GM19240 (cell line): ENCODE measurements around the gene NLE1.

Source experiments
- DNase-seq: peaks from one replicate; pipeline ENCODE4 v3.0.0; 2011; ENCODE audit warnings: low spot score; ENCODE audit not compliant: insufficient read length

NLE1 gene

DNA sequence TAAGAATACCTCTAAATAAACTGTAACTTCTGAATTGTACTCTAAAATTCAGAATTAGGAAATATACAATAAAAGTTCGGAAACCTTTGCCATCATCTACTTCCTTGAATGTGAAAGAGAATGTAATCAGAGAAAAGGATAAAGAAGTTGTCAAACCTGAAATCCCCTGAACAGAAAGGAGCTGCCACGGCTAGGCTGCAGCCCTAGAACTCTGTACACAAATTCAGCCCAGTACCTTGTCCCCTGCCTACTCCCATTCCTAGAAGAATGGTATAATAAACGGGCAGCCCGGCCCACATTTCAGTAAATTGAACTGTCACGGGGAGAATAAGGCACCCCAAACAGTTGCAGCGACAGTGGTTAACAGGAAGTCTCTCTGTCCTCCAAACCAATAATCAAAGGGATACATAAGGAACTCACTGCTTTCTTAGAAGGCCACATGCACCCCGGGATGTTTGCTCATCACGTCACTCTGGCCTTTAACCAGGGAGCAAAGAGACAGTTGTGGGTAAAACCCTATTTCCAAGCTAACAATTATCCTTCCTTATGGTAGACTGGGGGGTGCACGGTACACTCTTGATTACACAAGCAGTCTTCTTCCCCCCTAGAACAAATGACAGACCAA lies 54.3 kb downstream of the NLE1 start:
- DNase-seq, result no peak

DNA sequence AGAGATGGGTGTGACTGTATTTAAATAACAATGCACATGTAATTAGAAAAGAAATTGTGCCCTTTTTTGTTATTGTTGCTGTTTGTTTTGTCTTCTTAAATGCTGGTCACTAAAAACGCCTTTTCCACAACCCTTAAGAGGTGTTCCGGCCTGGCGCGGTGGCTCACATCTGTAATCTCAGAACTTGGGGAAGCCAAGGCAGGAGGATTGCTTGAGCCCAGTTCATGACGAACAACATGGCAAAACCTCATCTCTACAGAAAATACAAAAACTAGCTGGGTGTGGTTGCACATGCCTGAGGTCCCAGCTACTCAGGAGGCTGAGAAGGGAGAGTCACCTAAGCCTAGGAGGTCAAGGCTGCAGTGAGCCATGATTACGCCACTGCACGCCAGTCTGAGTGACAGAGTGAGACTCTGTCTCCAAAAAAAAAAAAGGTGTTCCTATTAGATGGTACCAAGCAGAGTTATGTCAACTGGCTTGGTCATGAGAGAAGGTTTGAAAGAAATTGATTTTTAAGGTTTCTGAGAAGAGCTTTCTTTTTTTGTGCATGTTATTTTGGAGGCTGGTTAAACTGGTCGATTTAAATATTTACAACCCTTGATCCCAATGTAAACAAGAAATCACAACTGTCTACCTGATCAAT lies 55.1 kb downstream of the NLE1 start:
- DNase-seq, result no peak

DNA sequence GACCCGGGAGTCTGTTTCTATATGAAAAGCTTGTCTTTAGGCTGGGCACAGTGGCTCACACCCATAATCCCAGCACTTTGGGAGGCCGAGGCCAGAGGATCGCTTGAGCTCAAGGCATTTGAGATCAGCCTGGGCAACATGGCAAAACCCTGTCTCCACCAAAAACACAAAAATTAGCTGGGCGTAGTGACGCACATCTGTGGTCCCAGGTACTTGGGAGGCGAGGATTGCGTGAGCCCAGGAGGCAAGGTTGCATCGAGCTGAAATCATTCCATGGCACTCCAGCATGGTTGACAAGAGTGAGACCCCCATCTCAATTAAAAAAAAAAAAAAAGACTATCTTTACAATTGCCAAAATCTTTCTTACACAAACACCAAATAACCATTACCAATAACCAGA lies 55.9 kb downstream of the NLE1 start:
- DNase-seq, result no peak

DNA sequence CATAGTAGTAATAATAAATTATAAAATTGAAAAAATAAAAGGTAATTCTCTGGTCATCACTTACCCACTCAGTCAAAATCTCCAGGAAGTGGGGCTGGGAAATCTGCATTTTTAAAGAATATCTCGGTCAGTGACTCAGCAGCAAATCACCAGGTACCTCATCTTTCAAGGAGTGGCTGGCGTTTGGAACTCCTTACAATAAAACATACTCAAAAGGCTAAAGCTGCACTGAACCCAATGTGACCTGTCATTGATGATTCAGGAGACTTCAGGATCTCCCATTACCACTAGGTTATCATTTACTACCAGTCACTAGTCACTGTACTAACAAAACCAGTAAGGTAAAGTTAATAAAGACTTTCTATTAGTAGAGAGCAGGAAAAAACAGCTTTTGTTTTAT lies 57.1 kb downstream of the NLE1 start:
- DNase-seq, result no peak

DNA sequence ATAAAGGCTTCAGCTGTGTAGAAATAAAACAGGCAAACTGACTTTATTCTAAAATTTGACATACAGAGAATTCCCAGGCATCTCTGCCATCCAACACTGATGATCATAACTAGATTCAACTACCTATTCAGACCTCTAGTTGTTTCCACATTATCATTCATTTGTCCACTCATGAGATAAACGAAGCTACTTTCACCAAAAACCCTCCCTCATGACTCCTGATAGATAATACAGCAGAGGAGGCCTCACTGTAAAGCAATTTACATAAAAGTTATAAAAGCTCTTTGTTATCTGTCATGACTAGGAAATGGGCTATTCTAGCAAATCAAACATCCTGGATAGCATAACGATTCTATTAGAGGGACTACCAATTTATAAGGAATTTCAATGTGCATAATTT lies 59.0 kb downstream of the NLE1 start:
- DNase-seq, result no peak

DNA sequence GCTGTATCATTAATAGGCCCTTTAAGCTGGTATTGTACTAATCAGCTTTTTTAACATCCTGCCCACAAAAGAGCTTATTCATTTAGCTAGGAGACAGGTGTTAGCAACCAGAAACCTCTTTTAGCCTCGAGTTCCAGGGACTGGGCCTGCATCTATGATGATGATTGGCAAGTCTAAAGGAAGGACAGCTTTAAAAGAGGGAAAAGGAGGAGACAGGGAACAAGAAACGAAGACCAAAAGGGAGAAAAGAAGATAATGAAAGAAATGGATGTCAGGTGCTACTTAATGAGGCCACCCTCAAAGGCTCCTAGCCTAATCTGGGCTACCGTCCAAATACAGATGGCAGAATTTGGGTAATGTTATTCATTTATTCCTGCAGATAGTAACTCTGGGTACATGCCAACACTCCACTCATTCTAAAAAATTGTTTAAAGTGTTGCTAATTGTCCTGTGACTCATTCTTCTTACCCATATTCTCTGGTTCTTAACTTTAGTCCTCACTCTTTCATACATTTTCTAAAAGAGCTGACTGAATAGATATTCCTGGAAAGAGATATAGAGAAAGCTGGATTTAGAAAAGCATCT lies 59.9 kb downstream of the NLE1 start:
- no peak for DNase-seq

DNA sequence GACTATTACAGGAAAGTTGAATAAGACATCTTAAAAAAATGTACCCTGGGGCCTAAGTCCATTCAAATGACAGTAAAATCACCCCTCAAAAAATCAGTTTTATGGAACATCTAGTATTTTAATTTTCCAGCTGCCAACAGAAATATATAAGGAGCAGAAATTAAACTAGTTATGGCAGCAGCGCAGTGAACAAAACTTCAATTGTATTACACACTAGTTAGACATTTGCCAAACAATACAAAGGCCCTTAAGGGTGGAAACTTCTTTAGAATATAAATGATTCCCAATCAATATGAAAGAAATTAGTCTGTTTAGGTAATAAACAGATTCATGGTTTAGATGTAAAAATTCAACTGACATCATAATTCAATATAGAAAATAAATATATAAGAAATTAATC lies 60.5 kb downstream of the NLE1 start:
- DNase-seq, result no peak

DNA sequence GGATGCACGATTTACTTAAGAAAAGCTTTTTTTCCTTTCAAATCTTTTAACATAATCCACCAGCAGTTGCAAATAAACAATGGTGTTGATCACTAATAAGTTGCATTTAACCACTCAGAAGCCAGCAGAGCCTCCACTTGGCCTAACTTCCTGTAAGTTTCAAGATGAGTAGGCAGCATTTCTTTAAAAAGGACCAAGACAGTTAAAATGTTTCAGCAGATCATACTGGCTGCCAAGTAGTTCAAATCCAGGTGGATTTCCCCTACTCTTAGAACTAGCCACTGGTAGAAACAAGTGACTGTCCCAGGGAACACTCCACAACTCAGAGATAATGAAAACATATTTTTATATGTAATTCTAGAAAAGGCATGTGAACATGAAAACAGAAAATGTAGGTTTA lies 61.6 kb downstream of the NLE1 start:
- DNase-seq, result no peak

DNA sequence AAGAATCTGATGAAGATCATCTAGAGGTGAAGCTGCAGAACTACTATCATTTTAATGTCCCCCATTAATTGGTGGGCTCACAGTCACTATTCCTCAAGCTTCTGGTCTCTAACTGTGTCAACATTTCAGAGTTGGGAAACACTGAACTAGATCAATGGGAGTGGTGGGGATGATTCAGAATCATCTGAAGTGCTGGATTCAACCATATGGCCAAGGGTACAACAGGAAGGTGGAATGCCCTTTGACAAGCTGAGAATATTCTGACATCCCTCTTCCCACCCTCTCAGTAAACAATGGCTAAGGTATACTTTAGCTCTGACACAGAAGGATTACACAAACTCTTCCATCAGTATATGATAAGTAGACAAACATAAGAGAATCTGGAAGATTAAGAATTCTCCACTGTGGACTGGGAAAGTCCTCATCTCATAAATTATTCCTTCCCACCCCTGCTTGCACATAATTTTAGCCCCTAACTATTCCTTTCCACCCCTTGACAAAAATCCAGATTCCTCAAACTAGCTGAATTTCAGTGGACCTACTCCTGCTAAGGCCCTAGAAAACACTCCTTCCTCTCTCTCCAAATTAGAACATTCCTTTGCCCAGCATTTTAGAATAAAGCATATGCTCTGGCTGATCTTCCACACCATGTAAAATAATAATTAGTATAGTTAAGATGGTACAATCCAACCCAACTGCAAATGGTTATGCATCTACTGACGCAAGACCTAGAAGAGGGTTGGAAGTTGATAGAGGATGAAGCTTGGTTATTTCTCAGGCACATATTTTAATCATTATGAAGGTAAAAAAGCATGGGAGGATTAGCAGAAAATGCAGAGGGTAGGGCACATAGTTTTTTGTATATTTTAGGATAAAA lies 62.3 kb downstream of the NLE1 start:
- DNase-seq, result no peak
